ENCODE results near the gene PSME1. TPM values are rescaled to one million over a fixed set of nuclear protein-coding genes. Genes with fewer than 3 reads are reported as not detected.

The PSME1 gene
- total RNA-seq, 4 donors from 2014 or later: 100 to 256 (median 116) TPM

DNA sequence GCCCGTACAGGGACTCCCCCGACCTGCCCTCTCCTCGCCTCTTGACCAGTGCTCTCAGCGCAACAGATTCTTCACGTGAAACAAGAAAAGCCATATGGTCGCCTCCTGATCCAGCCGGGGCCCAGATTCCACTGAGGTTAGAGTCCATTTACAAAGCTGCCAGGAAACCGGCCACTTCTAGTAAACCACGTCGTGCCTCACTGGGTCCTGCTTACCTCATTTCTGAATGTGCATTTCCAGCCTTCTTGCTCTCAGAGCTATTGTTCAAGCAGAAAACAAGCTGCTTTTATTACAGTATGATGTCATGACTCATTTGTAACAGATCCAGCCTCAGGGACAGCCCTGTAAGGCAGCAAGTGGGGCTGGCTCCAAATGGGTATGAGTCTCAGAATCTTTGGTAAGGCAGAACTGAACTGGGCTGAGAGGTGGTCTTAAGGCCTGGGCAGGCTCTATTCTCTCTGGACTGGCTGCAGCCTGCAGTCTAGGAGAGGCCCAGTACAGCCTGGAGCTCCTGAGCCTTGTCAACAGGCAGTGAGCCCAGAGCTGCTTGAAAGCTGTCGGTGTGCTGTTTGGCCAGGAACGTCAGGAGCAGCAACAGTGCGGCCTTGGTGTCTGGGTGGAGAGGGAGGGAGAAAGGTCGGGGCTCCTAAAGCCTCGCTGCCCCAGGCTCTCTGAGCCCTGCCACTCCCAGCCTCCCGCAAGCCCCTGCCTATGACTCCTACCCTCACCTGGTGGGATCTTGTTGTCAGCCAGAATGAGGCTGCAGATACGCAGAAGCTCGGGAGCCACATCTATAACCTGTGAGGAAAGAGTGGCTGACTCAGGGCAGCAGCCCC, 44.2 kb downstream of the PSME1 start:
- Histone ChIP-seq H3K4me3 (no peak overlapping the region), H3K27me3 (no peaks in the 10 kb centered on the region), H3K4me1 (peaks cover 0 to 12% (median 9%) of the 10 kb centered on the region in 3 donors), H3K36me3 (peaks cover 38 to 94% (median 56%) of the 10 kb centered on the region in 3 donors), H3K9me3 (no peaks in the 10 kb centered on the region), H3K27ac (peak overlapping the region; percentile 21 to 83 (median 69))
- DNase-seq: no peak
- 67 to 72% methylated on average over 12 to 17 of the region's 18 CpGs for WGBS, 2 donors
- no peak for TF ChIP-seq POLR2A (IDR thresholded peaks at IDR 0.05)
- TF ChIP-seq, protein P1, sequence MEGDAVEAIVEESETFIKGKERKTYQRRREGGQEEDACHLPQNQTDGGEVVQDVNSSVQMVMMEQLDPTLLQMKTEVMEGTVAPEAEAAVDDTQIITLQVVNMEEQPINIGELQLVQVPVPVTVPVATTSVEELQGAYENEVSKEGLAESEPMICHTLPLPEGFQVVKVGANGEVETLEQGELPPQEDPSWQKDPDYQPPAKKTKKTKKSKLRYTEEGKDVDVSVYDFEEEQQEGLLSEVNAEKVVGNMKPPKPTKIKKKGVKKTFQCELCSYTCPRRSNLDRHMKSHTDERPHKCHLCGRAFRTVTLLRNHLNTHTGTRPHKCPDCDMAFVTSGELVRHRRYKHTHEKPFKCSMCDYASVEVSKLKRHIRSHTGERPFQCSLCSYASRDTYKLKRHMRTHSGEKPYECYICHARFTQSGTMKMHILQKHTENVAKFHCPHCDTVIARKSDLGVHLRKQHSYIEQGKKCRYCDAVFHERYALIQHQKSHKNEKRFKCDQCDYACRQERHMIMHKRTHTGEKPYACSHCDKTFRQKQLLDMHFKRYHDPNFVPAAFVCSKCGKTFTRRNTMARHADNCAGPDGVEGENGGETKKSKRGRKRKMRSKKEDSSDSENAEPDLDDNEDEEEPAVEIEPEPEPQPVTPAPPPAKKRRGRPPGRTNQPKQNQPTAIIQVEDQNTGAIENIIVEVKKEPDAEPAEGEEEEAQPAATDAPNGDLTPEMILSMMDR (IDR thresholded peaks at IDR 0.05): no peak
- intact Hi-C loops (cut with DNase I): no loop called here

DNA sequence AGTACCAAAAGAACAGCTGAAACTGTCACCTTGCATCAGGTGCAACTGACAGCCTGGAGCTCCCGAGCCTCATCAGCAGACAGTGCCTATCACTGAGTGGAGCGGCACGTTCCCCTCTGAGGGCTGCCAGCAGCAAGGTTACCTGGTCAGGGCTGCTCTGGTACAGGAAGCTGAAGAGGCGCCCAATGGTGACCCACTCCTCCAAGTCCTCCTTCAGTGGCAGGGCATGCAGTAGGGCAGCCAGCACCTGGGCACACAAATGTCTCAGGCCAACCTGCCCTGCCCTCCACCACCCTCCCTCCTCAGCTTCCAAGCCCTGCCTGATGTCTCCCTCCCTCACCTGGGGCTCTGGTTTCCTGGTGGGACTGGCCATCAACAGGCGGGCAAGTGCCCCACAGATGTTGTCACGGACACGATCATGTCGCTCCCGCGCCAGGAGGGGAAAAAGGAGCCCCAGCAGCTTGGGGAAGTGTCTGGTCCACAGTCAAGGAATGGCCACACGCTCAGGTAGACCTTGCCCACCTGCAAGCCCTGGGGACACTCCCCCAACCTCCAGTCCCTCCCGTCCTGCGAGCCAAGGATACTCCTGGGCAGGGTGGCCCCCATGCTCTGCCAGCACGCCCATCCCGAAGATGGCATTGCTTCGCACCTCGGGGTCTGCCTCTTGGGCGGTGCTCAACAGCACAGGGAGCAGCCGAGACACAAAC, 45.5 kb downstream of the PSME1 start:
- no peak for DNase-seq
- Histone ChIP-seq H3K36me3 (peaks cover 48 to 100% (median 56%) of the 10 kb centered on the region in 3 donors), H3K27me3 (no peaks in the 10 kb centered on the region), H3K27ac (no peak overlapping the region), H3K4me3 (no peak overlapping the region), H3K9me3 (no peaks in the 10 kb centered on the region), H3K4me1 (peaks cover 0 to 12% (median 9%) of the 10 kb centered on the region in 3 donors)
- intact Hi-C loops (cut with DNase I): no loop called here
- TF ChIP-seq, protein P1 (IDR thresholded peaks at IDR 0.05): no peak
- TF ChIP-seq POLR2A (IDR thresholded peaks at IDR 0.05): no peak
- 60 to 78% methylated on average over 1 to 7 of the region's 19 CpGs for WGBS, 2 donors

DNA sequence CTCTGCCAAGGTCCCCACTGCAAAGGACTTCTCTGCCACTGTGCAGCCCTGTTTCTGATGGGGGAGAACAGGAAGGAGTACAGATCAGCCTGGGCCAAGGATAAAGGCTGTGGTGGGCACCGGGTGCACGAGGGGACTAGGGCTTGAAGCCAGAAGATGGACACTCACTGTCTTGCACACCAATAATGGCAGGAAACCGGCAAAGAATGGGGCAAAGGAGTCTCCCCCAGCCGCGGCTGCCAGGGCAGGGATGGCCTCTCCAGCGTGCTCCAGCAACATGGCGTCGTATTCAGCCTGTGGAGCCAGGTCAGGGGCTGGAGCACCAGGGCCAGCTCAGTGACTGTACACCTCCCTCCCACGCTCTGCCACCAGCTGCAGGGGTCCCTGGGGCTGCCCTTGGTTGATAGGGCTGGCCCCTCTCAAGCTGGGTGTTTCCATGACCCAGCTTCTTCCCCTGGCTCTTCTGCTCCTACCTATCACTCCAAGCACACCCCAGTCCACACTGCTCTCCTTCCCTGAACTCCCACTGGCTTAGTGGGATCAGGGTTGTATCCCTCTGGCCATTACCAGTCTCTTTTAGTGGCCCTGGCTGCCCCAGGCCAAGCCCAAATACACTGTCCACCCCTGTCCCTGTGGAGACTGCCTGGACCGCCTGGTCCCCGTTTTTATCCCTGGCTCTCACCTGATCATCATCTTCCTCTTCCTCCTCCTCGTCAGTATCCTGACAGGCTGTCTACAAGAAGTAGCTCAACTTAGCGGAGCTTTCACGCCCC, 46.3 kb downstream of the PSME1 start:
- peaks cover 0 to 16% (median 12%) of the 10 kb centered on the region in 3 donors for H3K4me1 ChIP-seq
- DNase-seq: no peak
- WGBS, 2 donors: 81 to 83% methylated on average over 9 to 11 of the region's 14 CpGs
- TF ChIP-seq, protein P1 (IDR thresholded peaks at IDR 0.05): no peak
- TF ChIP-seq POLR2A (IDR thresholded peaks at IDR 0.05): no peak
- peaks cover 48 to 100% (median 51%) of the 10 kb centered on the region in 3 donors for H3K36me3 ChIP-seq
- no peak overlapping the region for H3K4me3 ChIP-seq
- intact Hi-C loops (cut with DNase I): no loop called here
- no peaks in the 10 kb centered on the region for H3K27me3 ChIP-seq
- no peaks in the 10 kb centered on the region for H3K9me3 ChIP-seq
- H3K27ac ChIP-seq: no peak overlapping the region

DNA sequence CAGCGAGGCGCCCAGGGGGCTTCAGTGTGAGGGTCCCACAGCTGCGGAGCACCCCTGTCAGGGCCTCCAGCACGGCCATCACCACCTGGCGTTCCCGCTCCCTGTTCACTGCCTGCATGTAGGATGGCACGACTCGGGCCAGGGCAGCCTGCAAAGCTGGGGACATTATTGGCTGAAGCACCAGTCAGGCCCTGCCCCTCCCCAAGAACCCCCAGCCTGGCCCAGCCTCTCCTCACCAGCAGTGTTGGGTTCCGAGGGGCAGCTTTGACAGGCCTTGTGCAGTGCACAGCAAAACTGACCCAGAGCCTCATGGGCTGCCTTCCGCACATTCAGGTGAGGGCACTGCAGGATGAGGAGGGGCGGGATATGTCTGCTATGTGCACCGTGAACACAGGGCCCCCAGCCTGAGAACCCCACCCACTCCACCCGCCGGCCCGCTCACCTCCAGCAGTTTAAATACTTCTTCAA, 47.1 kb downstream of the PSME1 start:
- intact Hi-C loops (cut with DNase I): no loop called here
- WGBS, 2 donors: 81% methylated on average over 5 of the region's 15 CpGs; no CpG with 5 or more reads in 1 of the 2 donors
- peaks cover 48 to 94% (median 49%) of the 10 kb centered on the region in 3 donors for H3K36me3 ChIP-seq

More for the DNA sequence above, 47.1 kb downstream of the PSME1 start:
- TF ChIP-seq, protein P1 (IDR thresholded peaks at IDR 0.05): no peak
- TF ChIP-seq POLR2A (IDR thresholded peaks at IDR 0.05): no peak
- peaks cover 0 to 23% (median 19%) of the 10 kb centered on the region in 3 donors for H3K4me1 ChIP-seq
- no peaks in the 10 kb centered on the region for H3K9me3 ChIP-seq
- no peak for DNase-seq
- H3K4me3 ChIP-seq: no peak overlapping the region
- H3K27me3 ChIP-seq: no peaks in the 10 kb centered on the region
- H3K27ac ChIP-seq: no peak overlapping the region
